H1 (cell line): Measurements from ENCODE around the gene GLI1. TPM values are rescaled to one million over a fixed set of nuclear protein-coding genes. Genes with fewer than 3 reads are reported as not detected.

ENCODE experiments used
- CTCF ChIA-PET: fragments of 300-600 bp; sonication (Branson Sonifier 250); formaldehyde crosslinking; loops from one replicate; lab custom pipeline; 2021; ENCODE audit not compliant: partially characterized antibody; lab: Charles Lee
- POLR2A ChIA-PET: fragments of 300-600 bp; sonication (Branson Sonifier 250); formaldehyde crosslinking; loops from one replicate; lab custom pipeline; 2021; ENCODE audit warnings: inconsistent platforms; ENCODE audit not compliant: partially characterized antibody; lab: Charles Lee
- DNase-seq, 2 experiments: peaks; one replicate each; pipeline versions ENCODE4 v3.0.0 to v3.0.0-alpha.2; 2010 to 2022; ENCODE audit warnings: low spot score in 2 of 2, low read depth in 1 of 2, mixed read lengths in 1 of 2
- FAIRE-seq: peaks from 2 replicates; lab custom pipeline; 2011; peaks lifted over from hg19 to GRCh38; lab: Jason Lieb, UNC
- H2AFZ ChIP-seq: 2 replicates; pipeline ENCODE4 v1.8.1; 2012; ENCODE audit warnings: low read length, inconsistent platforms
- H2AK5ac ChIP-seq: 2 replicates; pipeline ENCODE4 v1.6.1; 2013; ENCODE audit warnings: low read depth, low read length
- H2BK120ac ChIP-seq: replicated peaks from 2 replicates; pipeline ENCODE3; 2013; ENCODE audit warnings: low read depth, low read length, inconsistent platforms
- H2BK12ac ChIP-seq: 2 replicates; pipeline ENCODE4 v1.6.1; 2013; ENCODE audit warnings: low read depth, low read length
- H2BK15ac ChIP-seq: 2 replicates; pipeline ENCODE4 v1.6.1; 2013; ENCODE audit warnings: low read length
- H2BK20ac ChIP-seq: 2 replicates; pipeline ENCODE4 v1.6.1; 2013; ENCODE audit warnings: low read length
- H2BK5ac ChIP-seq: 2 replicates; pipeline ENCODE4 v1.6.1; 2013; ENCODE audit warnings: low read depth, low read length
- H3K14ac ChIP-seq: 2 replicates; pipeline ENCODE4 v1.6.1; 2013; ENCODE audit warnings: inconsistent platforms; ENCODE audit not compliant: insufficient read length
- H3K18ac ChIP-seq: 2 replicates; pipeline ENCODE4 v1.6.1; 2013; ENCODE audit warnings: low read length; ENCODE audit errors: extremely low read depth
- H3K23ac ChIP-seq: 2 replicates; pipeline ENCODE4 v1.6.1; 2013; ENCODE audit warnings: inconsistent platforms; ENCODE audit not compliant: insufficient read length
- H3K23me2 ChIP-seq: 2 replicates; pipeline ENCODE4 v1.6.1; 2013; ENCODE audit warnings: low read depth, low read length
- H3K27ac ChIP-seq: 2 replicates; pipeline ENCODE4 v1.6.1; 2011; ENCODE audit warnings: low read depth, low read length, inconsistent platforms
- H3K27me3 ChIP-seq, 4 experiments: replicated peaks in 1 of 4; 1 replicate in 1 of 4; 2 replicates in 3 of 4; pipeline versions ENCODE4 v1.6.1 to v1.8.1; 2011 to 2013; ENCODE audit warnings: low read length in 3 of 4, mild to moderate bottlenecking in 3 of 4, inconsistent platforms in 2 of 4, mixed read lengths in 2 of 4, moderate library complexity in 1 of 4; ENCODE audit not compliant: control insufficient read depth in 3 of 4, insufficient read depth in 3 of 4; ENCODE audit errors: extremely low read depth in 1 of 4
- H3K36me3 ChIP-seq, 4 experiments: 2 replicates each; pipeline versions ENCODE4 v1.6.1 to v1.8.1; 2011 to 2013; ENCODE audit warnings: mild to moderate bottlenecking in 4 of 4, low read length in 3 of 4, moderate library complexity in 2 of 4, control low read depth in 1 of 4, inconsistent platforms in 1 of 4; ENCODE audit not compliant: insufficient read depth in 4 of 4, control insufficient read depth in 2 of 4
- H3K4ac ChIP-seq: replicated peaks from 2 replicates; pipeline ENCODE3; 2013; ENCODE audit warnings: low read length, low read depth, mixed read lengths, inconsistent platforms; ENCODE audit not compliant: insufficient read length
- H3K4me1 ChIP-seq, 4 experiments: replicated peaks in 1 of 4; 1 replicate in 1 of 4; 2 replicates in 3 of 4; pipeline versions ENCODE4 v1.6.1 to v1.8.1; 2011 to 2013; ENCODE audit warnings: low read length in 3 of 4, inconsistent platforms in 2 of 4, mixed read lengths in 1 of 4; ENCODE audit not compliant: insufficient read depth in 4 of 4, control insufficient read depth in 3 of 4
- H3K4me2 ChIP-seq, 2 experiments: 2 replicates each; pipeline versions ENCODE4 v1.6.1 to v1.8.1; 2011 to 2013; ENCODE audit warnings: low read depth in 2 of 2, low read length in 2 of 2, control low read depth in 1 of 2, inconsistent platforms in 1 of 2, mild to moderate bottlenecking in 1 of 2; ENCODE audit not compliant: insufficient read depth in 1 of 2
- H3K4me3 ChIP-seq, 4 experiments: fragments of 200-600, 300-600 bp in 1 of 4; sonication (generic), shearing (Covaris generic), sonication (Bioruptor Twin) in 1 of 4; 2 replicates each; pipeline versions ENCODE4 v1.5.1 to v1.8.1; 2011 to 2016; ENCODE audit warnings: low read length in 4 of 4, low read depth in 3 of 4, control low read depth in 2 of 4, inconsistent platforms in 2 of 4, mild to moderate bottlenecking in 2 of 4, mixed read lengths in 1 of 4, moderate library complexity in 1 of 4; ENCODE audit not compliant: insufficient read depth in 2 of 4; ENCODE audit errors: extremely low read depth in 1 of 4
- H3K56ac ChIP-seq: replicated peaks from 2 replicates; pipeline ENCODE3; 2013; ENCODE audit warnings: low read depth, mild to moderate bottlenecking, mixed read lengths, low read length, inconsistent platforms; ENCODE audit not compliant: insufficient read length
- H3K79me1 ChIP-seq: 2 replicates; pipeline ENCODE4 v1.6.1; 2013; ENCODE audit warnings: low read depth, low read length, control low read depth
- H3K79me2 ChIP-seq, 2 experiments: 2 replicates each; pipeline versions ENCODE4 v1.6.1 to v1.8.1; 2012 to 2013; ENCODE audit warnings: low read length in 2 of 2, mild to moderate bottlenecking in 2 of 2, inconsistent platforms in 1 of 2; ENCODE audit not compliant: insufficient read depth in 2 of 2, control insufficient read depth in 1 of 2
- H3K9ac ChIP-seq, 4 experiments: replicated peaks in 1 of 4; 1 replicate in 1 of 4; 2 replicates in 3 of 4; pipeline versions ENCODE4 v1.6.1 to v1.8.1; 2011 to 2013; ENCODE audit warnings: low read depth in 3 of 4, low read length in 3 of 4, control low read depth in 2 of 4, mild to moderate bottlenecking in 2 of 4, moderate library complexity in 2 of 4, inconsistent platforms in 1 of 4; ENCODE audit errors: extremely low read depth in 1 of 4
- H3K9me3 ChIP-seq, 2 experiments: 2 replicates each; pipeline versions ENCODE4 v1.6.1 to v1.8.1; 2012 to 2013; ENCODE audit warnings: mild to moderate bottlenecking in 2 of 2, moderate library complexity in 2 of 2, control low read depth in 1 of 2, inconsistent platforms in 1 of 2, low read depth in 1 of 2, low read length in 1 of 2, mixed read lengths in 1 of 2; ENCODE audit not compliant: insufficient read depth in 2 of 2
- H4K20me1 ChIP-seq, 2 experiments: replicated peaks in 1 of 2; 2 replicates each; pipeline versions ENCODE3 to v1.8.1; 2011 to 2013; ENCODE audit warnings: inconsistent platforms in 2 of 2, low read length in 2 of 2, mild to moderate bottlenecking in 1 of 2; ENCODE audit not compliant: insufficient read depth in 2 of 2, control insufficient read depth in 1 of 2
- H4K5ac ChIP-seq: 2 replicates; pipeline ENCODE4 v1.6.1; 2013; ENCODE audit warnings: low read length, low read depth, mixed read lengths, inconsistent platforms; ENCODE audit not compliant: insufficient read length
- H4K8ac ChIP-seq: 2 replicates; pipeline ENCODE4 v1.8.0; 2013; ENCODE audit warnings: mild to moderate bottlenecking, moderate library complexity, low read length, inconsistent platforms; ENCODE audit not compliant: insufficient read depth; ENCODE audit errors: extremely low read depth
- H4K91ac ChIP-seq: replicated peaks from 2 replicates; pipeline ENCODE3; 2013; ENCODE audit warnings: low read length, mixed read lengths, inconsistent platforms; ENCODE audit not compliant: insufficient read length
- BRCA1 ChIP-seq: IDR thresholded peaks from 2 replicates; pipeline ENCODE4 v1.6.1; 2012; ENCODE audit warnings: low read depth, low read length, improper control_type of control experiment
- EP300 ChIP-seq, 2 experiments: IDR thresholded peaks; 1 replicate in 1 of 2; 2 replicates in 1 of 2; pipeline ENCODE4 v1.6.1; 2011 to 2012; ENCODE audit warnings: low read depth in 2 of 2, low read length in 2 of 2, mild to moderate bottlenecking in 2 of 2, borderline replicate concordance in 1 of 2, inconsistent platforms in 1 of 2, moderate library complexity in 1 of 2
- POLR2A ChIP-seq, 2 experiments: IDR thresholded peaks; 1 replicate in 1 of 2; 2 replicates in 1 of 2; pipeline ENCODE4 v1.6.1; 2011; ENCODE audit warnings: low read depth in 2 of 2, low read length in 2 of 2, mild to moderate bottlenecking in 2 of 2; ENCODE audit errors: control extremely low read depth in 1 of 2
- WGBS, 2 experiments: shearing (Covaris generic) in 1 of 2; methylation state at CpG; one replicate each; pipeline versions ENCODE4 v1.1.6 to v1.1.7; 2013 to 2015; ENCODE audit warnings: low lambda C conversion rate in 2 of 2, mixed read lengths in 2 of 2, inconsistent platforms in 1 of 2, low coverage in 1 of 2, missing lambda C conversion rate in 1 of 2; ENCODE audit not compliant: insufficient replicate concordance in 2 of 2, insufficient coverage in 1 of 2, insufficient read length in 1 of 2; ENCODE audit errors: extremely low coverage in 1 of 2, missing lambda C conversion rate in 1 of 2; 5-methylcytosine and 5-hydroxymethylcytosine counted together
- polyA plus RNA-seq, 7 experiments: library from polyadenylated mRNA; depleted of rRNA in 3 of 7; stranded (reverse) in 5 of 7; unstranded in 2 of 7; fragments of >200 nt in 5 of 7; fragments of 200-250 nt in 2 of 7; gene quantifications; 1 replicate in 5 of 7; 2 replicates in 1 of 7; 4 replicates in 1 of 7; pipeline versions ENCODE4 v1.2.1 to v1.2.3, GENCODE V29; 2011 to 2013; ENCODE audit warnings: missing spikeins in 2 of 7, mixed read lengths in 2 of 7
- total RNA-seq: library from RNA; stranded (reverse); fragmentation: NEBNext Ultra II Directional; extraction: Animal tissue kit (Norgen Biotek cat#: 25700); gene quantifications from 2 replicates; pipeline ENCODE4 v1.2.1, GENCODE V29; 2021

The GLI1 gene
- total and polyA plus RNA-seq, 2 of the 8 experiments (the other 6 are each of a cell fraction or from before 2014, with no cell fraction given): 23.5 to 25.3 TPM

DNA sequence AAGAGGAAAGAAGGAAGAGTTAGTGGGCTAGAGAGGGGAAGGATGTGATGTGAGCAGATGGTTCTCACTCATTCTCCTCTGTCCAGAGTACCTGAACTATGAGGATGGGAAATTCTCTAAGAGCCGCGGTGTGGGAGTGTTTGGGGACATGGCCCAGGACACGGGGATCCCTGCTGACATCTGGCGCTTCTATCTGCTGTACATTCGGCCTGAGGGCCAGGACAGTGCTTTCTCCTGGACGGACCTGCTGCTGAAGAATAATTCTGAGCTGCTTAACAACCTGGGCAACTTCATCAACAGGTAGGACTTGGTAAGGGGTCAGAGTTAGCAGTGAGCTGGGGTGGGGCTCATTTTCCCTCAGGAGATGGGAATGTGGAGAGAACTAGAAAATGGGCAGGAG lies 53.1 kb downstream of the GLI1 start:
- Histone ChIP-seq H3K56ac (no peak overlapping the region), H4K8ac (no peak overlapping the region), H3K18ac (no peak overlapping the region), H3K79me2 (0 out of 4 replicates have a peak, but pooled peaks cover 0 to 2% of the 10 kb centered on the region in 2 experiments), H3K4ac (no peak overlapping the region), H3K79me1 (no peaks in the 10 kb centered on the region; the same call in 1 of the 2 replicates), H3K36me3 (peaks cover 54 to 91% (median 78%) of the 10 kb centered on the region in 4 experiments), H2BK12ac (no peak overlapping the region), H3K9ac (no peak overlapping the region), H2AFZ (no peak overlapping the region), H3K9me3 (no peaks in the 10 kb centered on the region; a peak in 1 of 4 replicates), H3K4me1 (no peaks in the 10 kb centered on the region), H3K4me2 (no peak overlapping the region), H3K23ac (no peak overlapping the region), H4K5ac (no peak overlapping the region), H3K27me3 (no peaks in the 10 kb centered on the region), H2BK5ac (no peak overlapping the region), H2BK15ac (no peak overlapping the region), H2BK20ac (no peak overlapping the region), H2AK5ac (no peak overlapping the region), H3K4me3 (no peak overlapping the region), H4K20me1 (peaks cover 2 to 12% of the 10 kb centered on the region in 2 experiments), H3K27ac (no peak overlapping the region), H2BK120ac (no peak overlapping the region), H3K23me2 (no peaks in the 10 kb centered on the region), H3K14ac (no peak overlapping the region), H4K91ac (no peak overlapping the region)
- CTCF ChIA-PET: interaction anchor here (1.0 to 1.6 kb wide), 5 partner anchors 22 to 289 kb away, joined by 3 to 4 read pairs (median 3); partner anchors contain the start of gene INHBE
- TF ChIP-seq POLR2A (IDR thresholded peaks at IDR 0.05; ENCODE audit: control extremely low read depth in 1 of 2, low read depth in 2 of 2, low read length in 2 of 2): 0 out of 3 replicates have a peak, but pooled peaks of 1 of the 2 experiments have one; percentile 41
- no peak for TF ChIP-seq EP300 (IDR thresholded peaks at IDR 0.05; ENCODE audit: borderline replicate concordance in 1 of 2, low read depth in 2 of 2, low read length in 2 of 2)
- TF ChIP-seq BRCA1: no peak
- FAIRE-seq (no peak), DNase-seq (no peak)
- 97% methylated on average over 6 of the region's 6 CpGs; no CpG with 5 or more reads in 1 of the 2 experiments for WGBS, 2 experiments
- POLR2A ChIA-PET: interaction anchor here (1.1 to 3.9 kb wide), 4 partner anchors 7 to 26 kb away, joined by 4 to 60 read pairs (median 17); partner anchors contain the start of genes DDIT3 and MBD6
